NCI-H526 (cell line): ENCODE results near the gene MRAP.
"Not testable (repeated sequence)": the region's sequence is repeated elsewhere in the genome, so short reads cannot be mapped to it uniquely, and the experiment has no call there.

Experiments used
- DNase-seq, 2 experiments: peaks; one replicate each; lab custom pipeline; 2025; lab: John Stamatoyannopoulos, UW

The MRAP gene

DNA sequence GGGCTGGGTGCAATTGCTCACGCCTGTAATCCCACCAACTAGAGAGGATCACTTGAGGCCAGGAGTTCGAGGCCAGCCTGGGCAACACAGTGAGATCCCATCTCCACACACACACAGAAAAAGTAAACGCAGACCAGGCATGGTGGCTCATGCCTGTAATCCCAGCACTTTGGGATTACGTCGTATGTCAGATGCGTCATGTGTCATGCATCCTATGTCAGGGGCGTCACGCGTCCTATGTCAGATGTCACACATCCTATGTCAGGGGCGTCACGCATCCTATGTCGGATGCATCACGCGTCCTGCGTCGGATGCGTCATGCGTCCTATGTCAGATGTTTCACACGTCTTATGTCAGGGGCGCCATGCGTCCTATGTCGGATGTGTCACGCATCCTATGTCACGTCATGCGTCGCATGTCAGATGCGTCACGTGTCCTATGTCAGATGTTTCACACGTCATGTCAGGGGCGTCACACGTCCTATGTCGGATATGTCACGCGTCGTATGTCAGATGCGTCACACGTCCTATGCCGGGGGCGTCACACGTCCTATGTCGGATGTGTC, 1.5 kb downstream of the MRAP start:
- no peak for DNase-seq

DNA sequence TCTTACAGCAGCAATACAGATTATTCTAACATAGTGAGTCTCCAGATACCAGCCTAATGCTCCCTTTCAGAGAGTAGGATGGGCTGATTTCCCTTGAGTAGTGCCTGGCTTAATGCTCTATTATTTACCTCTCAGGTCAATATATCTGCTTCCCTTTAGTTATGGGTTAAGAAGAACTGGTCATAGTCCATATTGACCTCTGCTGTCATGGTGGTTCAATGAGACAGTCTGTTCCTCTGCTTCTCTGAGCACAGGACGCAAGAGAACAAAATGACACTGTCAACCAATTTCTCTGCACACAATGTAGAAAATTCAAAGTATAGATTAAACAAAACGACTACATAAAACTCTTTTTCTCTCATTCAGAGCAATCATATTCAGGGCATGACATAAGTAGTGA, 2.9 kb downstream of the MRAP start:
- no peak for DNase-seq

DNA sequence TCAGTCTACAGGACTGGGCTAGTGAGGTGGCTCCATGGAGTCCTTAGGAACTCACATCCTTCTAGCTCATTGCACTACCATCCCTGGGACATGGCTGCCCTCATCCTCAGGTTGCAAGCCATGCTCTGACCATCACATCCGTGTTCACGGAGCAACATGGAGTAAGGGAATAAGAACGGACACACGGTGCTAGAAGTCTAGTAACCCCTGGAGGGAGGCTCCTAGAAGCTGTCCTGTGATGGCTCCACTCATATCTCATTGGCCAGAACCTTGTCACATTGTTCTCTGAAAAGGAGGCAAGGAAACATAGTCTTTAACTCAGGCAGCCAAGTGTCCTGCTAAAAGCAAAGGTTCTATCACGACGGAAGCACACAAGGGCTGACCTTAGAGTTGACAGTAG, 3.9 kb downstream of the MRAP start:
- no peak for DNase-seq

DNA sequence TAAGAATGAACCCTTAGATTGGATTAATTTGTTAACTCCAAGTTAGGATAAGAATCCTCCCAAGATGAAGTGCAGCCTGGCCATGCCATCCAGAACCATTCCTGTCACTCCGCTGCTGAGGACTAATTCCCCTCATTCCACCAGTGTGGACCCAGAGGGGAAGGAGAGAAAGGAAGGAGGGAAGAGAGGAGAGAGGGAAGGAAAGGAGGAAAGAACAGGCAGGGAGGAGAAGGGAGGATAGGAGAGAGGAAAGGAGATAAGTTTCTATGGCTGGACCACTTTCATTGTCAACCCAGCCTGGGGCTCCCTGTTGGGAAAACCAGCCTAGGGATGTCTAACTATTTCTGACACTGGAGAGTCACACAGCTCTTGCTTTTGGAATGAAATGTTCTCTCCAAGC, 4.7 kb downstream of the MRAP start:
- DNase-seq, result no peak

DNA sequence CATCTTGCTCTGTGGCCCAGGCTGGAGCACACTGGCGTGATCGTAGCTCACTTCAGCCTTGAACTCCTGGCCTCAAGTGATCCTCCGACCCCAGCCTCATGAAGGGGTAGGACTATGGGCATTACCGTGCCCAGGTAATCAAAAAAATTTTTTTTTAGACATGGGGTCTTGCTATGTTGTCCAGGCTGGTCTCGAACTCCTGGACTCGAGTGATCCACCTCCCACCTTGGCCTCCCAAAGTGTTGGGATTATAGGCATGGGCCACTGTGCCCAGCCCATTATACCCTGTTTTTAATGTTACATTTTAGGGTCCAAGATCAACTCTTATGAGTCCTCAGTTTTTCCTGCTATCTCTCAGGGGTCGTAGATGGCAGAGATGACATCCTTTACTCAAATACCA, 6.3 kb downstream of the MRAP start:
- no peak for DNase-seq

DNA sequence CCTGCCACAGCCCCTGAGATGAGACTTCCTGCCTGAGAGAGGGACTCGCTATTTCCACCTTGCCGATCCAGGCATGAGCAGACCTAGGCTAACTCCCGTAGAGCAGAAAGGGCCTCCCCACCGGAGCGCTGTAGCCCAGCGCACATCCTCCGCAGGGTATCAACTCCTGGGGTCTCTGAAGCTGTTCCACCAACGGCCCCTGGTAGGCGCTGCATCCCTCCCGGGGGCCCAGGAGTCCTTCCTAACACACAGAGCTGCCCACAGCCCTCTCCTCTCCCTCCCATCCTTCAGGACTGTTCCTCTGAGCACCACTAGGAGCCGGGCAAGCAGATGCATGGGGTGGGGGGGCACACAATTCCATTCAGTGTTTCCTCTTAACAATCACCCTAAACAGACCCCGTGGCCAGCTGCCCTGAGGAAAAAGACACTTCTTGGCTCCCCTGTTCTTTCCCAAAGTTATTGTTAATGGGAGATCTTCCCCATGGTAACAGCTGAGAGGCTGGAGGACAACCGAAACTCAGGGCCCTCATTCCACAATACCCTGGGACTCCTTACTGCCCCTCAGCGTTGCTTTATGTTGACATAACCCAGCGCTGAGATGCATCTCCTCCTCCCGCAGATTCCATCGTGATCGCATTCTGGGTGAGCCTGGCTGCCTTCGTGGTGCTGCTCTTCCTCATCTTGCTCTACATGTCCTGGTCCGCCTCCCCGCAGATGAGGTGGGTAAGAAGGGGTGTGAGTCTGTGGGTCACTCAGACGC, 7.5 kb downstream of the MRAP start:
- DNase-seq, result peak in 1 of 2 experiments; percentile 18

DNA sequence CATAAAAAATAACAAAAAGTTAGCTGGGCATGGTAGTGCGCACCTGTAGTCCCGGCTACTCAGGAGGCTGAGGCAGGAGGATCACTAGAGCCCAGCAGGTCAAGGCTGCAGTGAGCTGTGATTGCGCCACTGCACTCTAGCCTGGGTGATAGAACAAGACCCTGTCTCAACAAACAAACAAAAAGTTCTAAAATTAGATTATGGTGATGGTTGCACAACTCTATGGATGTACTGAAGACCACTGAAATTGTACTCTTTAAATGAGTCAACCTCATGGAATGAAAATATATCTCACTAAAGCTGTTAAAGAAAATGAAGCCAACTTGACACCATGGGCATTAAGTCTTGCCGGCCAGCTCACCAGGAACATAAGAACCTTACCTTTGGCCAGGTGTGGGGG, 9.1 kb downstream of the MRAP start:
- no peak for DNase-seq

DNA sequence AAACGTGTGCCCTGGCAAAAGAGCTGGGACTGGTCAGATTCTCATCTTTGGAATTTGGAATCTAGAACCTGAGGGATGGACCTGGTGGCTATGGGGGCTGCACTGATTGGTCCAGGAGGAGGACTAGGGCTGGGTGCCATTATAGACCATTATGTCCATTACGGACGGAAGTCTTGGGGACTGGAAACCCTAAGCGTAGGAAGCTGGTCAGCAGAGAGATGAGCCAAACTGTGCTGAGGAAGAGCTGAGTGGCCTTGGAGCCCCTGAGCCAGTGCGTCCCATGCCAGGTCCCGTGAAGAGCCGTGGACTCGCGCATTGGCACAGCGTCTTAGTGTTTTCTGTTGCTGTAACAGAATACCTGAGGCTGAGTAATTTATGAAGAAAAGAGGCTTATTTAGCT, 10.0 kb downstream of the MRAP start:
- DNase-seq, result no peak

DNA sequence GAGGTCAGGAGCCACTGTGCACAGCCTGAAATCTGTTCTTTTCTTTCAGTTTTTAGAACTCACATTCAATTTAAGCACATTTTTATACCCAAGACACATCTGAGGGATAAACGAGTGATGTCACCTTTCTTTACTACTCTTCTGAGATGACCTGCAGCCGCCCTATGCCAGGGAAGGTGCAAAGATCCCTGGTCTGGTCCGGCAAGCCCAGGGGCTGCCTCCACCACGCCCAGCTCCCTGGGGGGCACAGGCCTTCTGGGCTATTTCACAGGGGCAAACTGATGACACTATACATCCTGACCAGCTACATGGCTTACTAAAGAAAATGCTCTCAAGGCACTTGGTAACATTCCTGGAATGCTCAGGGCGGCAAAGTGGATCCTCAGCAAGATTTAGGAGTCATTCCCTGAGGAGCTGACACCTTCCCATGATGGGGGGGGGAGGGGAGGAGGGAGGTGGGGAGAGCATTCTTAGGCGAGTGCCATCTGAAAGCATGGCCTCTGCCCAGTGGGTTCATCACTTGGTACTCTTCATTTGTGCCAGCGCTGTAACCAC, 11.3 kb downstream of the MRAP start:
- no peak for DNase-seq

DNA sequence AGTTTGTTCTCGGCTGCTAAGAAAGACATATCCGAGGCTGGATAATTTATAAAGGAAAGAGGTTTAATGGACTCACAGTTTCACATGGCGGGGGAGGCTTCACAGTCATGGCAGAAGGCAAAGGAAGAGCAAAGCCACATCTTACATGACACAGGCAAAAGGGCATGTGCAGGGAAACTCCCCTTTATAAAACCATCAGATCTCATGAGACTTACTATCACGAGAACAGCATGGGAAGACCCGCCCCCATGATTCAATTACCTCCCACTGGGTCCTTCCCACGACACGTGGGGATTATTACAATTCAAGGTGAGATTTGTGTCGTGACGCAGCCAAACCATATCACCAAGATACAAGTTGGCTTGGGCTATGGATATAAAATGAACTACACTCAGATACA, 12.3 kb downstream of the MRAP start:
- not testable (repeated sequence) for DNase-seq

DNA sequence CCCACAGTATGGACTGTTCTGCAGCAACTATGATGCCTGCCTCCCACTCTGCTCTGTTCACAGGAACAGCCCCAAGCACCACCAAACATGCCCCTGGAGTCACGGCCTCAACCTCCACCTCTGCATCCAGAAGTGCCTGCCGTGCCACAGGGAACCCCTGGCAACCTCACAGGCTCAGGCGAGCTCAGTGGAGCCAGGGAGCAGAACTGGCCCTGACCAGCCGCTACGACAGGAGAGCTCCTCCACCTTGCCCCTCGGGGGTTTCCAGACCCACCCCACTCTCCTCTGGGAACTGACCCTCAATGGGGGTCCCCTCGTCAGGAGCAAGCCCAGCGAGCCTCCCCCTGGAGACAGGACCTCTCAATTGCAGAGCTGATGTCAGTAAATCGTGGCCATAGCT, 13.0 kb downstream of the MRAP start:
- DNase-seq, result no peak

DNA sequence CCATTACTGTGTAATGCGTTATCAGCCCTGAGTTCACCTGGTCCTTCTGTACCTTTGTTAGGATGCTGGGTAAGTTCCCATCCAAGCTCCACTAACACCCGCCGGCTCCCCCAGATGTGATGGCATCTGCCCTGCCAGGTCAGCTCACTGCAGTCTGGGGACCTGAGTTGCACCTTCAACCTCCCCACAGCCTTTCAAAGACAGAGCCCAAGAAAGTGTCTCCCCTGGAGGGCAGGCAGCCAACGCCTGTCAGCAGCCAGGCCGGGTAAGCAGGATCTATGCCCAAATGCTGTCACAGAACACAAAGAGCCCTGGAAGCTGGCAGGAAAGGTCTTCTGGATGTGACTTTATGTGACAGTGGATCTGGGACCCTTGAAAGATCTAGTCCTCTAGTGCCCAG, 13.7 kb downstream of the MRAP start:
- DNase-seq, result no peak

DNA sequence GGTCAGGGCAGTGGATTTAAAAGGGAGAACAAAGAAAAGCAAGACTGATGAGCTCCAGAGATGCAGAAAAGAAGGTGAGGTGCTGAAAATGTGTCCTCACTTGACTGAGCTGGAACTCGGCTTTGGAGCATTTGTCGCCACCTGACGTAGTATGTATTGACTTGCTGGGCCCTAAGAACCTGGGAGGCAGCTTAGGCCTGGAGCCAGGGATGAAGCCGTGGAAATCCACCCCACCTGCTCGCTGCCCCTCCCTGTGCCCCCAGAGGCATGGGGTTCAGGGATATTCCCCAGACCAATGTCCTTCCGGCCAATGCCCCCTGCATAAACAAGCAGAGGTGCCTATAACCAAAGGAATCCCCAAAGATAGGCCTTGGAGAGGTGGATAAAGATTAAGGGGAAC, 14.3 kb downstream of the MRAP start:
- DNase-seq, result no peak

DNA sequence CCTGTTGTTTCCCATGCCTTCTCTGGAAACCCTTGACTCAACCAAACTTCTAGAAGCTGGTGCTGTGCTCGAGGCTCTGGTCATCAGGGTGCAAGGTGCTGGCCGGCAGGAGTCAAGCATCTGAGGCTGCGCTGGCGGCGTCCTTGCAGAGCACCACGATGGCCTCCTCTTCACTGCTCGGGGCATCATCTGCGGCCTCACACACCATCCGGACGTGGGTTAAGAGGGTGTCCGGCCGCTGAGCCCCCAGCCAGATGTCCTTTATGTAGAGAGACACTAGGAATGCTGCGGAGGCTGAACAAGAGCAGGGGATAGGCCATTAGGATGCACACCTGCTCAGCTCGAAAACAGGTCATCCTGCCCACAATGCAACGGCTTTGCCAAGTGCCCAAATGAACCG, 16.2 kb downstream of the MRAP start:
- no peak for DNase-seq

DNA sequence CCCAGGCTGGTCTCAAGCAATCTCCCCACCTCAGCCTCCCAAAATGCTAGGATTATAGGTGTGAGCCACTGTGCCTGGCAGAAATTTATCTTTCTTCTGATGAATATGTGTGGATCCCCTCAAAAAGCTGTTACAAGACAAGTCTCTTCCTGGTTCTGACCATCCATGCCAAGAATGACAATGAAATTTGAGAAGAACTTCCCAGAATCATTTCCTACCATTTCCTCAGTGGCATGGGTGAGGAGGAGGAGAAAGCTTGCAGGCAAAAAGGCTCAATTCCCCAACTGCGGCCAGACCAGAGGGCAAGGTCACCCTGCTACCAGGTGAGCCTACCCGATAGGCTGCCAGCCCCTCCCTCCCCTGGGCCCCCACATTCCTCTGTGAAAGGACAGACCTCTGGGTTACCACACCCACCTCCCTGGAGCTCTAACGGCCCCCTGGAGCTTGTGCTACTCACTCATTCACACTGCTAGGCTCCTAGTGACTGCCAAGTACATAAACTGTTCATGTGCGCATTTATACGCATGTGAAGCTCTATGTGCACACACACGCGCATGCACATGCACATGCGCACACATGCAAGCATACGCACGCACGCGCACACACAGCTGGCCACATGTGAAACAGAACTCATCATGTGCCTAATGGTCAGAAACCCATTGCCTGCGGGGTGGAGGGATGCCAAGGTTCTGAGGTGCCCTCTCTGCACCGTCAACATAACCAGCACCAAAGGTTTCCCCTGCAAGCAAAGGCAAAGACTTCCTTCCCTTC, 17.0 kb downstream of the MRAP start:
- DNase-seq, result no peak

DNA sequence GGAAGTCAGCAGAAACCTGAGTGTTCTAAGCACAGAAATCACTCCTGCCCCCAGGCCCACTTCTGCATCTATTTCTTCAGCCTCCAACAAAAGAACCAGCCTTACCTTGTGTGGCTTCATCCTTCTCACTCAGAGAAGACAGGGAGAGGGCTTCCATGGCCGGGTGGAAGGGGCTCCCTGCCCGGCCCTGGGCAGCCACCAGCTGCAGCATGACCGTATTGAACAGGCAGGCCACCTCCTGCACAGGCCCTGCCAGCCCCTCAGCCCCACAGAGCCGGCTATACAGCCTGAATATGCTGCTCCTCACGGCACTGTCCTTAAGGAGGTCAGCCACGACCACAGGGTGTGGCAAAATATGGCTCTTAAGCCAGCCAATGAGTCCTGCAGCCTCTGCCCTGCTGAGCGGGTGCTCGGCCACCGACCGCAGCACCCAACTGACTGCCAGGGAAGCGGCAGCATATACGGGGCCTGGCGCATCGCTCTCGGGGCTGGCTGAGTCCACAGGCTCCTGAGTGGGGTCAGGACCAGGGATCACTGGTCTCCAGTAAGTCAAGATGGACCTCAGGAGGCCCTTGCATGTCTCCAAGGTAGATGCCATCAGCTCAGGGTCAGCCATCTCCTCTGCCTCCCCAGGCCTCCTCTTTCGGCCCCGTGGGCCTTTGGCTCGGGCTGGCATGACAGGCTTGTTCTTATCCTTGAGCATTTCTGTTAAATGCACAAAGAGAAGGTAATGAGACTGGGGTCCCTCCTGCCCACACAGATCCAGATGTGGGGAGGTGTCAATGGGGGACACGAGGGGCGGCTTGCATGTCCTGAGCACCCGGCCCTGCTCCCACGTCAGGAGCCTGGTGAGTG, 17.9 kb downstream of the MRAP start:
- no peak for DNase-seq

DNA sequence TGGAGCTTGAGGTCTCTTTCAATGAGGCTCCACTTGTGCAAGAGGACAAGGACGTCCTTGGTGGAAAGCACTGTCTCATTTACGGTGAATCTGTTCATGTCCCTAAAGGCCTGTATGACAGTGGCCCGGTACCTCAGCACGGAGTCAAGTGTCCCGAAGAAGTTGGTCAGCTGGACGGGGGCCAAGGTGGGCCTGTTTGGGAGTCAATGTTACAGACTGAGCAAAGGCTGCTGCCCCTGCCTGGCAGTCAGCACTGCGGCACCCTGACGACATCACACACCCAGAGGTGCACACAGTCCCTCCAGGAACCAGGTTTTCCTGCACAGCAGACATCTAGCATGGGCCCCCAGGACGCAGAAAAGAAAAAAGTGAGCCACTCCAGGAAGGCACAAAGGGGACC, 19.1 kb downstream of the MRAP start:
- DNase-seq, result no peak

DNA sequence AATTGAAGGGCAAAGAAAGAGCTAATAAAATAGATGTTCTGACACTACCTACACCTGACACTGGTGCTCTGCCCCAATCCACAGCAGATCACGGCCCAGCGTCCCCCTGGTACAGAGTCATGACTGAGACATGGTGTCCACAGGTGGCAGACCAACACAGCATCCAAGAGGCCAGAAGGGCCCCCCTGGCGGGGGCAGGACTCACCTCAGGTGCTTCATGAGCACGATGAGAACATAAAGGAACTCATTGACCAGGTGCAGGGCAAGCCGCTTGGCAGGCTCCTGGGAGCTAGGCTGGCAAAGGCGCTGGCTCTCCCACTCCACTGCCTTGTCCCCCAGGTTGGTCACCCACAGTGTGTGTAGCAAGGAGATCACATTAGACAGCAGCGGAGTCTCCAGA, 20.4 kb downstream of the MRAP start:
- DNase-seq, result no peak

DNA sequence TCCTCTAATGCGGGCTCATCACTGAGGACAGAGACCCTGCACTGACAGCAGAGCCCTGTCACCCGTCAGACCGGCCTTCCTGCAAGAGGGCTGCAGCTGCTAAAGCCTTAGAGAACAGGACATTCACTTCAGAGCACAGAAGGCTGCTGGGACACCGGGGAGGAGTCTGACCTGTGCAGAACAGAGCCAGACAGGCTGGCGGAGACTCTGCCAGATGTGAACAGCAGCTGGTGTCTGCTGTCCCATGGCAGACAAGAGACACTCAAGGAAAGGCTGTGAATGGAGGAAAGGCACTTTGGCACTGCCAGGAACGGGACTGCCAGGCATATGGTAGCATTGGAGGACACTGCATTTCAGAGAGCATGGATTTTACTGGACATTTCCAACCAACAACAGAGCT, 21.4 kb downstream of the MRAP start:
- DNase-seq, result no peak

DNA sequence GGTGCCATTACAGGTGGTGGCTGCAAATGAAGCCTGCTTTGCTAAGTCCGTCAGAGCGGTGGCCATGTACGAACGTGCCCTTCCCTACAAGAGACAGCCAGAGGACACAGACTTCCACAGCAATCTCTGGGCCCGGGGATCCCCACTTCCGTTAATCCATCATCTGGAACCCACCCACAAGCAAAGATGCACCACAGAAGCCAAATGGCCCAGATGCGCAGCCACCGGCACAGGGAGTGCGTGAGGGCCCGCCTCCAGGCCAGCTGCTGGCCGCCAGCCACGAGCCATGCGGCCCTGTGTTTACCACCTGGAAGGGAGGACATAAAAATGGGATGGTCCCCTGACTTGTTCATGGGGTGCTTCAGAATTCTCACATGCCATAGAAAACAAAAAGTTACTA, 22.1 kb downstream of the MRAP start:
- DNase-seq, result no peak

DNA sequence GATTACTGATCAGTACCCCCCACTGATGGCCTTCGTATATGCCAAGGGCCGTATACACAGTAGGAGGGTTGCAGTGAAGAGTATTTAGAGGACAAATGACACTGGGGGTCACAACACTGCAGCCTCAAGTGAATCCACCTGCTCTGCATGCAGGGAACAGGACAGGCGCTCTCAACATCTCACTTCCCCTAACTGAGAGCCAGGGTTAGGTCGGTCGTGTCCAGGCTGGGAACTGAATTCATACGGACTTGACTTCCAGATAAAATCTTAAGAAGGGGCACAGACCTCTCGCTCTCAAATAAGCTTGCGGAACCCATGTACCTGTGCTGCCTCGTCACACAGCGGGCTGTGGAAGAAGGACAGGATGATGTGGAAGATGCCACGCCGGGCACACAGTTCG, 22.8 kb downstream of the MRAP start:
- DNase-seq, result no peak

DNA sequence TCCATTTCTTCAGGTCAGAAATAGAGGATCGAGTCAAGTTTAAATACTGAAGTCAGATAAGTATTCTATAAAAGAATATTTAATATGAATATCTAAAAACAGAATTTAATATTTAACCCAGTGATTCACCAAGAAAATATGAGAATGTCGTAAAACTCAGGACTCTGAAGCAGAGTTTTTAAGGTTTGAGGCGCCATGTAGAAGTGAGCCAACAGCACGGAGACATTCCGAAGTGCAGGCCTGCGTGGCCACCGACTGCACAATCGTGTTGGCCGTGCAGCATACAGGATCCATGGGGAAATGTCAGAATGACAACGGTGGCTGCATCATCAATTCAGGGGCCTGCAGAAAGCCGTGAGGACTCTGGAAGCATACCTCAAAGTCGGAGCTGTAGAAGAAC, 23.4 kb downstream of the MRAP start:
- DNase-seq, result no peak
